Erythroblast (primary cell): Measurements from ENCODE around the gene CCDC112.

Experiments used
- DNase-seq, 2 experiments: peaks; one replicate each; lab custom pipeline; 2025; lab: John Stamatoyannopoulos, UW
- GATA1 ChIP-seq: IDR thresholded peaks from 2 replicates; pipeline ENCODE4 v1.6.1; 2011; ENCODE audit warnings: low read depth, mild to moderate bottlenecking, control low read depth, low read length, moderate library complexity
- POLR2A ChIP-seq: IDR thresholded peaks from 2 replicates; pipeline ENCODE4 v1.6.1; 2011; ENCODE audit warnings: mild to moderate bottlenecking, low read length

CCDC112 gene

DNA sequence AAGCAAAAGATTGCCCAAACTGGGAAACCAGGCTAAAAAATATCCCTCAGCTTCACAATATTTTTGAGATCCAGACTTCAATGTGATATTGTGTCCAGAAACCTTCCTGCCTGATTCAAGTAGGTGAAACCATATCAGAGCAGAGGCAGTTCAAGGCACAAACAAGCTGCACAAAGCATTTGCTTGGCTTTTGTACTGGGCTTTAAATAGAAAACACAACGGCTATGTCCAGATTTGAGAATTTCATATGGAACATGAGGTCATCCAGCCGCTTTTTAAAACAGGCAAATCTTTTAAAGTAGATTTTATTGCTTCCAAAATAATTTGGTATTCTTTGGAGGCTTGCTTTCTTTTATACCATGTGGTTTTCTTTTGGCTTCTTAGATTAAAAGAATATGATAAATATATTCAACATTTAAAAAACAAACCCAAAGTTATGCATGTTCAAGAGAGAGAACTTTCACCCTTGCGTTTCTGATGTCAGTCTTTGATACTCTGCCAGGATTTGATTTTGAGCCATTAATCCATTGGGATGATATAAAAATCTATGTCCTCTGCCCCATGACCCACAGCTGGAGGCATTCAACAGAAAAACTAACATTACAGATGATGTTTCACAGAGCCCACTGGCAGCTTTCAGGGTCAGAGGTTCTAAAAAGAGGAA lies 29.0 kb upstream of the CCDC112 start:
- DNase-seq = no peak
- TF ChIP-seq POLR2A = no peak
- TF ChIP-seq GATA1 = no peak

DNA sequence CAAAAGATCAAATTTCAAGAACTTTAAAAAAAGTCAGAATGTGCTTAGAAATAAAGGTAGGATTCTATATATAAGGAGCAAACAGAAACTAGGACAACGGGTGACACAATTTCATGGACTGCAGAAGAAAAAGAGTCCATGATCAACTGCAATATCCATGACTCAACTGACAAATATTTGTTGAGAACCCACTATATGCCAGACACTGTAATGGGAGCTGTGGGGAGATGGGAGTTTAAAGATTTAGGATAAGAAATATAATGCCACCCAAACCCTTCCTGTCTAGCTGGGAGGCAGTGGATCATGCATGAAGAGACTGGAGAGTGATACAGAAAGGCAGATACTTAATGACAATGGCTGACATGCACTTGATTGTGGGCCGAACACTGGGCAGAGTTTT lies 27.6 kb upstream of the CCDC112 start:
- no peak for DNase-seq
- no peak for TF ChIP-seq GATA1
- no peak for TF ChIP-seq POLR2A

GRCh38 chr5:115322729-115323128 lies 26.3 kb upstream of the CCDC112 start:
- no peak for TF ChIP-seq GATA1
- TF ChIP-seq POLR2A = no peak
- DNase-seq = no peak

DNA sequence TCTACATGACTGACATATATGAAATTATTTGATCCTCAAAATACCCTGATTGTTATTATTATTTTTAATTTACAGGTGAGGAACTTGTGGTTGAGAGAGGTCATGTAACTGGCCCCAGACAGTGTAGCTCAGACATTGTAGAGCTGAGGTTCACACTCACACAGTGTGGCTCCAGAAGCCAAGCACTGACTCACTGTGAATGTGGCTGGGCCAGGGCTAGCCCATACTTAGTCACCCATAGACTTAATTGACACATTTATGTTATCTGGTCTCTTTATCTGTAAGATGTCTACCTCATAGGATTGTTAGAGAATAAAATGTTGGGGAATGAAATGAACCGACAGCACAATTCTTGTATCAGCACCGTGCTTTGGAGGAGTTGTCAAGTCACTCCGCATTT lies 24.9 kb upstream of the CCDC112 start:
- TF ChIP-seq GATA1 (no peak), POLR2A (no peak)
- DNase-seq = peak in 1 of 2 experiments; percentile 11

DNA sequence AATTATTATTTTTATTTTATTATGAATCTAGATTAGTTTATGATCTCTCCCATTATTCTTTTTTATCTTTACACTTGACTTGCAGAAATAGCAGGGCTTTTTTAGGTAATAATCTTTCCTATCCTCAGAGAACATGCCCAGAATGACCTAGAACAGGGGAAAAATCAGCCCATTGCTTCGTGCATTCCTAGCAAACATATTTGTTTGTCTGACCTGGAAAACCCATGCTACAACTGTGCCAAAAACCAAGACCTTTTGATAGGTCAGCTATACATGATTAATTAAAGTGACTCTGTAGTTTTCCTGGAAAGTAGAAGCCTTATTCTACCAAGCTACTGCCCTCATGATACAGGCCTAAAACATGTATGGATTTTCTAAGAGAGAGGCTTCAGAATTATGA lies 24.1 kb upstream of the CCDC112 start:
- no peak for DNase-seq
- TF ChIP-seq GATA1 (no peak), POLR2A (no peak)

DNA sequence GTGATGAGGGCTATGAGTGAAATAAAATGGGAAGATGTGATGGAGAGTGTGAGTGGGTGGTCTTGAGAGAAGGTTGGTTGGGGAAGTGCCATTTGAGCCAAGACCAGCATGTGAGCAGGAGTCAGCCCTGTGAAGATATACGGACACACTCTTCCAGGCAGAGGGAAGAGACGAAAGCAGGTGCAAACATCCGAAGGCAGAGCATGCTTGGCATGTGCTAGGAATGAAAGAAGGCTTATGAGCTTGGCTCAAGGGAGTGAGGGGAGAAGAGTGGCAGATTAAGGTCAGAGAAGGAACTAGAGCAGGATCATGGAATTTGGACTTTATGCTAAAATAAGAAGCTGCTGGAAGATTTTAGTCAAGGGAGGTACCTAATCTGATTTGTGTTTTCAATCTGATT lies 23.6 kb upstream of the CCDC112 start:
- no peak for DNase-seq
- TF ChIP-seq GATA1 = no peak
- no peak for TF ChIP-seq POLR2A

DNA sequence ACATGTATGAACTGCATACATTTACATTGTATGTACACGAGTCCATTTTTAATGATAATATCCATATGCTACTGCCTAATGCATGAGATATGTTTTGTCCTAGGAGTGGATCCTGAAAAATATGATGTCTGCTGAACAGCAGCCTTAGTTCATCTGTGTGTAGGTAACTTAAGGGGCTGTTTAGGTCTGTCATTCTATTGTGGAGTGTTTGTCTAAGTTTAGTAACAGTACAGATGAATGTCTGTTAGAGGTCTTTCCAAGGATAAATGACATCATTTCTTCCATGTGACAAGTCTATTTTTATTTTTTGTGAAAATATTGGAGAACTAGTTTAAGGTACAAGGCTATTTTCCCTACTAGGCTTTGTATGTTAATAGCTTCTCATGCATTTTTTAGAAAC lies 22.6 kb upstream of the CCDC112 start:
- no peak for TF ChIP-seq POLR2A
- TF ChIP-seq GATA1 = no peak
- DNase-seq = no peak

DNA sequence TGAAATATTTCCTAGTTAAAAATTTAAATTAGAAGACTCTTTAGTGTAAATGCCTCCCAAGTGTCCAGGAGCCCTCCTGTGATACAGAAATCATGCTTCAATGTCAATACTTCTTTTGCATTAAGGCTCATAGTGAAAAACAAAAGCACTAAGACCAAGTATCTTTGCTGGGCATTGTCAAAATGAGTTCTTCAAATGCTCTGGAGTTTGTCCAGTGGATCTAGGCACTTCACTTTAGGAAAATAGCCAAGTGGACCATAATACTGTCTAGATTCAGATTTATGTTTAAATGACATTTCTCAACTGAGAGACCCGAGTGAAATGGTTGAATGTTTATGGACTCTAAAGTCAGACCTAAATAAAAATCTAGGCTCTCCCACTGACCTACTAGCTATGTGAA lies 21.3 kb upstream of the CCDC112 start:
- TF ChIP-seq POLR2A (no peak), GATA1 (no peak)
- no peak for DNase-seq

- DNase-seq = no peak
- TF ChIP-seq POLR2A (no peak), GATA1 (no peak)
Measured at GRCh38 chr5:115317320-115317719, 20.9 kb upstream of the CCDC112 start.

DNA sequence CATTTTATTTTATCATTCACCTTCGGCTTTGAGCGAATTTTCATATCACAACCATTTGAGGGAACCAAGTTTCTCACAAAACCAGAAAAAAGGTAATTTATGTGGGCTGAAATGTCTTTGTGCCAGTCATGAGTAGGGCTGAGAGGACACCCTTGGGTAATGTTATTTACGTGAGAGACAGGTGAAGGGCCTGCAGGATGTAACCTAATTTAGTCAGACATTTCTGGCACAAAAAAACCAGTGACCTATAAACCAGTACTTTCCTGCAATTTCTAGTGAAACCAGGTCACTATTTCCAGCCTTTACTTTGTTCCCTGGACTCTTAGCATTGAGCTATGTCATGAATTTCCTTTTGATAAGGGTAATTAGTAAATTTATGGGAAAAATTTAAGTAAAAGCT lies 17.2 kb upstream of the CCDC112 start:
- no peak for DNase-seq
- TF ChIP-seq GATA1 (no peak), POLR2A (no peak)

DNA sequence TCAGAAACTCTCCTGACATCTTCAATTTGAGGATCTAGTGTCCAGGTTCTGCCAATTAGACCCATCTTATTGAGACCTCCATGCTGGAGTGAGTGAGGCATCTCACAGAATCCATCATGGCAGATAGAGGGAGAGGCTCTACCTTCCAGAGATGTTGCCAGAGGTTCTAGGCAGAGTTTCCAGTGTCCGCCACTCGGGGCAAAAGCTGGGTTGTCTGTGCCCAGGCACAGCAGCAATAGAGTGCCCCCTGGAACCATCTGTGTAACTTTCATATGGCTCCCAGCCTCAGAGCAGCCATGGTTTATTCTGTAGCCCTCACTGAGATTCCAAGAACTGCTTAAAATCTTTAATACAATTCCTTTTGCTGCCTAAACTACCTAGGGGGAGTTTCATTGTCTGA lies 16.6 kb upstream of the CCDC112 start:
- TF ChIP-seq GATA1 = no peak
- TF ChIP-seq POLR2A = no peak
- no peak for DNase-seq

GRCh38 chr5:115309751-115310370 lies 13.4 kb upstream of the CCDC112 start:
- no peak for TF ChIP-seq POLR2A
- TF ChIP-seq GATA1 = no peak
- DNase-seq = peak; percentile 45 to 70

GRCh38 chr5:115308815-115309214 lies 12.4 kb upstream of the CCDC112 start:
- TF ChIP-seq GATA1 (no peak), POLR2A (no peak)
- no peak for DNase-seq

- no peak for TF ChIP-seq POLR2A
- TF ChIP-seq GATA1 = no peak
- no peak for DNase-seq
Measured at GRCh38 chr5:115306011-115306536, 9.6 kb upstream of the CCDC112 start.

DNA sequence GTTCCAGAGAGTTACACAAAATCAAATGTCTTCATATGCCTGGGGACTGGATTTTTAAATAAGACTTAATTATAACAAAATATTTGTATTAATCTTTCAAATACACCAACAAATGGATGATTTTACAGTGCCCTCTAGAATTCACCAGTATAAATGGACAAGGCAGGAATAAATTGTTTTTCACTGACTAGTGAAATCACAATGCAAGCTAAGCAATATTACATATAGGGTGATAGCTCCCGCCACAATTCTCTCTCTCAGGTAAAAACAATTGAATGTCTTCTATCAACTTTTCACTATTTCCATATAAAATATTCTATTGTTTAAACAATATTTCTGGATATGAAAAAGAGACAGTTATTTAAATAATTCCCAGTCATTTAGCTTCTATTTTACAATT lies 8.0 kb upstream of the CCDC112 start:
- DNase-seq = no peak
- TF ChIP-seq GATA1 (no peak), POLR2A (no peak)
